ENCODE data around the gene NRG4. TPM values are rescaled to one million over a fixed set of nuclear protein-coding genes. Genes with fewer than 3 reads are reported as not detected.
"Not testable (repeated sequence)": the region's sequence is repeated elsewhere in the genome, so short reads cannot be mapped to it uniquely, and the experiment has no call there.

The NRG4 gene
- total and polyA plus RNA-seq, 7 donors: 0.98 to 30.0 (median 6.4) TPM

GRCh38 chr15:76024021-76024768, 12.0 kb upstream of the NRG4 start:
- H3K4me1 ChIP-seq: no peaks in the 10 kb centered on the region
- 75 to 83% (median 81%) methylated on average over 4 of the region's 4 CpGs for WGBS, 3 donors
- ATAC-seq (peak in 1 of 4 donors; percentile 11), DNase-seq (no peak)
- no peaks in the 10 kb centered on the region for H3K36me3 ChIP-seq (ENCODE audit: insufficient read depth in 1 of 2, low read depth in 1 of 2)
- no peak overlapping the region for H3K27ac ChIP-seq
- peaks cover 8% of the 10 kb centered on the region for H3K9me3 ChIP-seq
- intact Hi-C loops (cut with DNase I): no loop called here
- no peaks in the 10 kb centered on the region for H3K27me3 ChIP-seq (ENCODE audit: insufficient read depth in 3 of 3, low read length in 2 of 3)
- H3K4me3 ChIP-seq: no peak overlapping the region
- TF ChIP-seq CTCF (IDR thresholded peaks at IDR 0.05): no peak

GRCh38 chr15:76013470-76013869, 1.2 kb upstream of the NRG4 start:
- H3K4me3 ChIP-seq; H3K27me3 ChIP-seq (ENCODE audit: insufficient read depth in 3 of 3, low read length in 2 of 3); ATAC-seq; intact Hi-C loops (cut with DNase I); DNase-seq; H3K9me3 ChIP-seq; H3K27ac ChIP-seq; H3K36me3 ChIP-seq (ENCODE audit: insufficient read depth in 1 of 2, low read depth in 1 of 2): not testable (repeated sequence)
- WGBS, 3 donors: 92 to 96% (median 95%) methylated on average over 4 of the region's 4 CpGs
- H3K4me1 ChIP-seq: peaks cover 14% of the 10 kb centered on the region

- Histone ChIP-seq H3K9me3 (no peaks in the 10 kb centered on the region), H3K27ac (no peak overlapping the region), H3K36me3 (ENCODE audit: insufficient read depth in 1 of 2, low read depth in 1 of 2) (no peaks in the 10 kb centered on the region), H3K4me1 (peaks cover 17% of the 10 kb centered on the region), H3K4me3 (peak overlapping the region; percentile 65), H3K27me3 (ENCODE audit: insufficient read depth in 3 of 3, low read length in 2 of 3) (no peaks in the 10 kb centered on the region)
- no peak for TF ChIP-seq CTCF (IDR thresholded peaks at IDR 0.05)
- DNase-seq (no peak), ATAC-seq (no peak)
- intact Hi-C loops (cut with DNase I): no loop called here
- WGBS, 3 donors: 87 to 92% (median 89%) methylated on average over 2 of the region's 2 CpGs
Observed at GRCh38 chr15:76010613-76011012, 1.6 kb downstream of the NRG4 start.

- no peak overlapping the region for H3K27ac ChIP-seq
- H3K4me3 ChIP-seq: no peak overlapping the region
- peaks cover 0 to 9% of the 10 kb centered on the region in 2 donors for H3K36me3 ChIP-seq (ENCODE audit: insufficient read depth in 1 of 2, low read depth in 1 of 2)
- 38 to 44% (median 38%) methylated on average over 2 of the region's 2 CpGs for WGBS, 3 donors
- TF ChIP-seq CTCF (IDR thresholded peaks at IDR 0.05): no peak
- ATAC-seq (peak; percentile 79 to 93 (median 89)), DNase-seq (no peak)
- peaks cover 17% of the 10 kb centered on the region for H3K4me1 ChIP-seq
- H3K27me3 ChIP-seq (ENCODE audit: insufficient read depth in 3 of 3, low read length in 2 of 3): no peaks in the 10 kb centered on the region
- intact Hi-C loops (cut with DNase I): no loop called here
- H3K9me3 ChIP-seq: no peaks in the 10 kb centered on the region
Observed at GRCh38 chr15:76006136-76006778, 6.0 kb downstream of the NRG4 start.

GRCh38 chr15:76003364-76003763, 8.9 kb downstream of the NRG4 start:
- no peak overlapping the region for H3K27ac ChIP-seq
- no peak for TF ChIP-seq CTCF (IDR thresholded peaks at IDR 0.05)
- H3K4me3 ChIP-seq: no peak overlapping the region
- ATAC-seq (no peak), DNase-seq (no peak)
- H3K9me3 ChIP-seq: no peaks in the 10 kb centered on the region
- peaks cover 0 to under 1% (median 0%) of the 10 kb centered on the region in 3 donors for H3K27me3 ChIP-seq (ENCODE audit: insufficient read depth in 3 of 3, low read length in 2 of 3)
- intact Hi-C loops (cut with DNase I): no loop called here
- H3K4me1 ChIP-seq: peaks cover 3% of the 10 kb centered on the region
- peaks cover 0 to 9% of the 10 kb centered on the region in 2 donors for H3K36me3 ChIP-seq (ENCODE audit: insufficient read depth in 1 of 2, low read depth in 1 of 2)

Data from psoas muscle (tissue), 8 donors.